Measurements from ENCODE around the gene MAGI2.

The MAGI2 gene

GRCh38 chr7:78073609-78074382, 1379.7 kb downstream of the MAGI2 start:
- no peak overlapping the region for H3K27ac ChIP-seq (ENCODE audit: low read length)
- H3K9me3 ChIP-seq (ENCODE audit: control insufficient read depth in 2 of 2, low read length in 2 of 2): no peaks in the 10 kb centered on the region
- H3K4me3 ChIP-seq (ENCODE audit: low read length in 2 of 2): no peak overlapping the region
- no peaks in the 10 kb centered on the region for H3K36me3 ChIP-seq (ENCODE audit: control insufficient read depth in 2 of 2, insufficient read depth in 2 of 2, low read length in 2 of 2)
- no peak overlapping the region for H3K9ac ChIP-seq (ENCODE audit: low read length in 2 of 2)
- no peaks in the 10 kb centered on the region for H3K4me1 ChIP-seq (ENCODE audit: control insufficient read depth, insufficient read depth, low read length)
- no peaks in the 10 kb centered on the region for H3K27me3 ChIP-seq (ENCODE audit: control insufficient read depth in 1 of 2, insufficient read depth in 2 of 2, low read length in 2 of 2)

GRCh38 chr7:78072201-78072590, 1381.3 kb downstream of the MAGI2 start:
- Histone ChIP-seq H3K9me3 (ENCODE audit: control insufficient read depth in 2 of 2, low read length in 2 of 2) (no peaks in the 10 kb centered on the region), H3K36me3 (ENCODE audit: control insufficient read depth in 2 of 2, insufficient read depth in 2 of 2, low read length in 2 of 2) (no peaks in the 10 kb centered on the region), H3K4me3 (ENCODE audit: low read length in 2 of 2) (no peak overlapping the region), H3K27me3 (ENCODE audit: control insufficient read depth in 1 of 2, insufficient read depth in 2 of 2, low read length in 2 of 2) (no peaks in the 10 kb centered on the region), H3K27ac (ENCODE audit: low read length) (no peak overlapping the region), H3K4me1 (ENCODE audit: control insufficient read depth, insufficient read depth, low read length) (no peaks in the 10 kb centered on the region), H3K9ac (ENCODE audit: low read length in 2 of 2) (no peak overlapping the region)

- no peaks in the 10 kb centered on the region for H3K9me3 ChIP-seq (ENCODE audit: control insufficient read depth in 2 of 2, low read length in 2 of 2)
Measured at GRCh38 chr7:78071491-78072200, 1381.8 kb downstream of the MAGI2 start.

GRCh38 chr7:78066599-78066998, 1386.9 kb downstream of the MAGI2 start:
- no peak overlapping the region for H3K27ac ChIP-seq (ENCODE audit: low read length)
- H3K9ac ChIP-seq (ENCODE audit: low read length in 2 of 2): no peak overlapping the region
- H3K36me3 ChIP-seq (ENCODE audit: control insufficient read depth in 2 of 2, insufficient read depth in 2 of 2, low read length in 2 of 2): no peaks in the 10 kb centered on the region
- no peaks in the 10 kb centered on the region for H3K27me3 ChIP-seq (ENCODE audit: control insufficient read depth in 1 of 2, insufficient read depth in 2 of 2, low read length in 2 of 2)
- H3K9me3 ChIP-seq (ENCODE audit: control insufficient read depth in 2 of 2, low read length in 2 of 2): no peaks in the 10 kb centered on the region
- no peaks in the 10 kb centered on the region for H3K4me1 ChIP-seq (ENCODE audit: control insufficient read depth, insufficient read depth, low read length)
- H3K4me3 ChIP-seq (ENCODE audit: low read length in 2 of 2): no peak overlapping the region

More at GRCh38 chr7:78071491-78072200, 1381.8 kb downstream of the MAGI2 start:
- Histone ChIP-seq H3K27me3 (ENCODE audit: control insufficient read depth in 1 of 2, insufficient read depth in 2 of 2, low read length in 2 of 2) (no peaks in the 10 kb centered on the region), H3K27ac (ENCODE audit: low read length) (no peak overlapping the region), H3K36me3 (ENCODE audit: control insufficient read depth in 2 of 2, insufficient read depth in 2 of 2, low read length in 2 of 2) (no peaks in the 10 kb centered on the region), H3K9ac (ENCODE audit: low read length in 2 of 2) (no peak overlapping the region), H3K4me1 (ENCODE audit: control insufficient read depth, insufficient read depth, low read length) (no peaks in the 10 kb centered on the region), H3K4me3 (ENCODE audit: low read length in 2 of 2) (no peak overlapping the region)

DNA sequence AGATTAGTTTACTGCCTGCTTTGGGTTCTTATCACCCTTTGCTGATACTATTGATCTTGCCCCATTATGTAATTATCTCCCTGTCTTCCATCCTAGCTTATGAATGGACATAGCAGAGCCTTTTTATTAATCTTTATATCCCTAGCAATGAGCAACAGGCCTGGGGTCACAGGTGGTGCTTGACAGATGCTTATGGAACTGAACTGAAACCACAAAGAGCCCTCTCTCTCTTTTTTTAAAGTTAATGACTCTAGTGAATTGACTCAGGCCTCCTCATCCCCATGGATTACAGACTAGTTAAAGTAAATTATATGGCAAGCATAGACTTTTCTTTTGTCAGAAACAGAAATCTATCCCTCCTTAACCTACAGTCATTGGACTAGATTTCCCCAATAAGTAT, 1389.7 kb downstream of the MAGI2 start:
- Histone ChIP-seq H3K27ac (ENCODE audit: low read length) (no peak overlapping the region), H3K36me3 (ENCODE audit: control insufficient read depth in 2 of 2, insufficient read depth in 2 of 2, low read length in 2 of 2) (no peaks in the 10 kb centered on the region), H3K27me3 (ENCODE audit: control insufficient read depth in 1 of 2, insufficient read depth in 2 of 2, low read length in 2 of 2) (no peaks in the 10 kb centered on the region)

DNA sequence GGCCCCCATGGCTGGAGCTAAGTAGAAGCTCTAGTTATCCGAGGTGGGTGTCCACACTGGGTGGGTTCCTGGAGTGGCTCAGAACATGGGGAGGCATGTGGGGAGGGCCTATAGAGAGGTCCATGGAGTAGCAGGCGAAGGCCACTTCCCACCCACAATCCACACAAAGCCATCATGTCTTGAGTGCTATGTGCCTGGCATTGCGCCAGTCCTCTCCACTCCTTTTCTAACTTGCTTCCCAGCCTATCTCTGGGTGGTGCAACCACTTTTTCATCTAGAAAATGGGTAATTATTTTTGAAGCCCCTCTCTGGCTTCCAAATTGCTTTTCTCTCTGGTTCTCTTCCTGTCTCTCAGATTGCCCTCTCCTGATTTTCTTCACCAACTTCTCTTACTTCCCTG, 1391.3 kb downstream of the MAGI2 start:
- no peak overlapping the region for H3K4me3 ChIP-seq (ENCODE audit: low read length in 2 of 2)
- no peaks in the 10 kb centered on the region for H3K4me1 ChIP-seq (ENCODE audit: control insufficient read depth, insufficient read depth, low read length)
- no peaks in the 10 kb centered on the region for H3K9me3 ChIP-seq (ENCODE audit: control insufficient read depth in 2 of 2, low read length in 2 of 2)
- H3K36me3 ChIP-seq (ENCODE audit: control insufficient read depth in 2 of 2, insufficient read depth in 2 of 2, low read length in 2 of 2): no peaks in the 10 kb centered on the region
- no peak overlapping the region for H3K27ac ChIP-seq (ENCODE audit: low read length)
- no peak overlapping the region for H3K9ac ChIP-seq (ENCODE audit: low read length in 2 of 2)
- no peaks in the 10 kb centered on the region for H3K27me3 ChIP-seq (ENCODE audit: control insufficient read depth in 1 of 2, insufficient read depth in 2 of 2, low read length in 2 of 2)

More for the DNA sequence above, 1389.7 kb downstream of the MAGI2 start:
- Histone ChIP-seq H3K4me3 (ENCODE audit: low read length in 2 of 2) (no peak overlapping the region), H3K9me3 (ENCODE audit: control insufficient read depth in 2 of 2, low read length in 2 of 2) (no peaks in the 10 kb centered on the region), H3K9ac (ENCODE audit: low read length in 2 of 2) (no peak overlapping the region), H3K4me1 (ENCODE audit: control insufficient read depth, insufficient read depth, low read length) (no peaks in the 10 kb centered on the region)

DNA sequence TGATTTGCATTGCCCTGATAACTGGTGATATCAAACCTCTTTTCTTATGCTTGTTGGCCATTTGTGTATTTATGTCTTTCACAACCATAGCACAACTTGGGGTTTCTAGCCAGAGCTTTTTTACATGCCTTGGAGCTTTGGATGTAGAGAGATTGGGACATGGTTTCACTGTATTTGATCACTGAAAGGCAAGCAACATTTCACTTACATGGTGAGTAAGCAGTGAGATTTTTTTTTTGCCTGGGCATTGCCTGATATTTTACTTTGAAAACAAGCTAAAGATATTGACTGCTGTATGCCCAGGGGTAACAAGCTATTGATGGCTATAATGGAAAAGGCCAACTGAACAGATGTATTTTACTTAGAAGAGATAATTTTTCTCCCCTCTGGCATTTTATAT, 1395.9 kb downstream of the MAGI2 start:
- no peaks in the 10 kb centered on the region for H3K27me3 ChIP-seq (ENCODE audit: control insufficient read depth in 1 of 2, insufficient read depth in 2 of 2, low read length in 2 of 2)
- H3K4me1 ChIP-seq (ENCODE audit: control insufficient read depth, insufficient read depth, low read length): no peaks in the 10 kb centered on the region
- H3K9me3 ChIP-seq (ENCODE audit: control insufficient read depth in 2 of 2, low read length in 2 of 2): no peaks in the 10 kb centered on the region
- H3K27ac ChIP-seq (ENCODE audit: low read length): no peak overlapping the region
- no peaks in the 10 kb centered on the region for H3K36me3 ChIP-seq (ENCODE audit: control insufficient read depth in 2 of 2, insufficient read depth in 2 of 2, low read length in 2 of 2)
- H3K9ac ChIP-seq (ENCODE audit: low read length in 2 of 2): no peak overlapping the region
- H3K4me3 ChIP-seq (ENCODE audit: low read length in 2 of 2): no peak overlapping the region

GRCh38 chr7:78055599-78055998, 1397.9 kb downstream of the MAGI2 start:
- Histone ChIP-seq H3K9me3 (ENCODE audit: control insufficient read depth in 2 of 2, low read length in 2 of 2) (no peaks in the 10 kb centered on the region), H3K36me3 (ENCODE audit: control insufficient read depth in 2 of 2, insufficient read depth in 2 of 2, low read length in 2 of 2) (no peaks in the 10 kb centered on the region), H3K4me1 (ENCODE audit: control insufficient read depth, insufficient read depth, low read length) (no peaks in the 10 kb centered on the region), H3K27ac (ENCODE audit: low read length) (no peak overlapping the region), H3K9ac (ENCODE audit: low read length in 2 of 2) (no peak overlapping the region), H3K4me3 (ENCODE audit: low read length in 2 of 2) (no peak overlapping the region), H3K27me3 (ENCODE audit: control insufficient read depth in 1 of 2, insufficient read depth in 2 of 2, low read length in 2 of 2) (no peaks in the 10 kb centered on the region)

GRCh38 chr7:78055001-78055573, 1398.4 kb downstream of the MAGI2 start:
- Histone ChIP-seq H3K4me3 (ENCODE audit: low read length in 2 of 2) (no peak overlapping the region), H3K4me1 (ENCODE audit: control insufficient read depth, insufficient read depth, low read length) (no peaks in the 10 kb centered on the region), H3K27me3 (ENCODE audit: control insufficient read depth in 1 of 2, insufficient read depth in 2 of 2, low read length in 2 of 2) (no peaks in the 10 kb centered on the region), H3K36me3 (ENCODE audit: control insufficient read depth in 2 of 2, insufficient read depth in 2 of 2, low read length in 2 of 2) (no peaks in the 10 kb centered on the region), H3K9ac (ENCODE audit: low read length in 2 of 2) (no peak overlapping the region), H3K27ac (ENCODE audit: low read length) (no peak overlapping the region), H3K9me3 (ENCODE audit: control insufficient read depth in 2 of 2, low read length in 2 of 2) (no peaks in the 10 kb centered on the region)

GRCh38 chr7:78052112-78052511, 1401.4 kb downstream of the MAGI2 start:
- H3K9ac ChIP-seq (ENCODE audit: low read length in 2 of 2): no peak overlapping the region
- H3K9me3 ChIP-seq (ENCODE audit: control insufficient read depth in 2 of 2, low read length in 2 of 2): no peaks in the 10 kb centered on the region
- H3K27ac ChIP-seq (ENCODE audit: low read length): no peak overlapping the region
- H3K4me1 ChIP-seq (ENCODE audit: control insufficient read depth, insufficient read depth, low read length): no peaks in the 10 kb centered on the region
- H3K36me3 ChIP-seq (ENCODE audit: control insufficient read depth in 2 of 2, insufficient read depth in 2 of 2, low read length in 2 of 2): no peaks in the 10 kb centered on the region
- no peaks in the 10 kb centered on the region for H3K27me3 ChIP-seq (ENCODE audit: control insufficient read depth in 1 of 2, insufficient read depth in 2 of 2, low read length in 2 of 2)
- H3K4me3 ChIP-seq (ENCODE audit: low read length in 2 of 2): no peak overlapping the region

- no peak overlapping the region for H3K27ac ChIP-seq (ENCODE audit: low read length)
- H3K9ac ChIP-seq (ENCODE audit: low read length in 2 of 2): no peak overlapping the region
- no peaks in the 10 kb centered on the region for H3K9me3 ChIP-seq (ENCODE audit: control insufficient read depth in 2 of 2, low read length in 2 of 2)
- H3K27me3 ChIP-seq (ENCODE audit: control insufficient read depth in 1 of 2, insufficient read depth in 2 of 2, low read length in 2 of 2): no peaks in the 10 kb centered on the region
- H3K36me3 ChIP-seq (ENCODE audit: control insufficient read depth in 2 of 2, insufficient read depth in 2 of 2, low read length in 2 of 2): no peaks in the 10 kb centered on the region
- H3K4me3 ChIP-seq (ENCODE audit: low read length in 2 of 2): no peak overlapping the region
- no peaks in the 10 kb centered on the region for H3K4me1 ChIP-seq (ENCODE audit: control insufficient read depth, insufficient read depth, low read length)
Measured at GRCh38 chr7:78047800-78048199, 1405.7 kb downstream of the MAGI2 start.
